ENCODE results near the gene ABHD17B.
"Not testable (repeated sequence)": the region's sequence is repeated elsewhere in the genome, so short reads cannot be mapped to it uniquely, and the experiment has no call there.

ABHD17B gene

GRCh38 chr9:71908825-71909224 is 2.2 kb downstream of the ABHD17B start:
- DNase-seq (ENCODE audit: low read depth in 2 of 2): no peak
- TF ChIP-seq CTCF (IDR thresholded peaks at IDR 0.05; ENCODE audit: low read depth, low read length): no peak
- H3K4me3 ChIP-seq (replicated peaks in 1 of 2; ENCODE audit: low read depth in 2 of 2, low read length in 2 of 2): peak overlapping the region in 1 of 2 donors; percentile 72

- no peak overlapping the region for H3K4me3 ChIP-seq (replicated peaks in 1 of 2; ENCODE audit: low read depth in 2 of 2, low read length in 2 of 2)
- TF ChIP-seq CTCF (IDR thresholded peaks at IDR 0.05; ENCODE audit: low read depth, low read length): no peak
- no peak for DNase-seq (ENCODE audit: low read depth in 2 of 2)
Measured at GRCh38 chr9:71904076-71904475, 6.9 kb downstream of the ABHD17B start.

GRCh38 chr9:71901695-71902597 is 9.0 kb downstream of the ABHD17B start:
- TF ChIP-seq CTCF (IDR thresholded peaks at IDR 0.05; ENCODE audit: low read depth, low read length): no peak
- DNase-seq (ENCODE audit: low read depth in 2 of 2): no peak
- H3K4me3 ChIP-seq (replicated peaks in 1 of 2; ENCODE audit: low read depth in 2 of 2, low read length in 2 of 2): no peak overlapping the region

GRCh38 chr9:71898756-71899155 is 12.2 kb downstream of the ABHD17B start:
- not testable (repeated sequence) for H3K4me3 ChIP-seq (replicated peaks in 1 of 2; ENCODE audit: low read depth in 2 of 2, low read length in 2 of 2)

GRCh38 chr9:71897577-71897976 is 13.4 kb downstream of the ABHD17B start:
- peak in 1 of 2 donors; percentile 8 for DNase-seq (ENCODE audit: low read depth in 2 of 2)
- H3K4me3 ChIP-seq (replicated peaks in 1 of 2; ENCODE audit: low read depth in 2 of 2, low read length in 2 of 2): no peak overlapping the region

More at GRCh38 chr9:71898756-71899155, 12.2 kb downstream of the ABHD17B start:
- not testable (repeated sequence) for DNase-seq (ENCODE audit: low read depth in 2 of 2)

GRCh38 chr9:71896761-71897160 is 14.2 kb downstream of the ABHD17B start:
- TF ChIP-seq CTCF (IDR thresholded peaks at IDR 0.05; ENCODE audit: low read depth, low read length): no peak
- no peak overlapping the region for H3K4me3 ChIP-seq (replicated peaks in 1 of 2; ENCODE audit: low read depth in 2 of 2, low read length in 2 of 2)
- DNase-seq (ENCODE audit: low read depth in 2 of 2): no peak

More at GRCh38 chr9:71897577-71897976, 13.4 kb downstream of the ABHD17B start:
- no peak for TF ChIP-seq CTCF (IDR thresholded peaks at IDR 0.05; ENCODE audit: low read depth, low read length)

- H3K4me3 ChIP-seq (replicated peaks in 1 of 2; ENCODE audit: low read depth in 2 of 2, low read length in 2 of 2): no peak overlapping the region
- no peak for DNase-seq (ENCODE audit: low read depth in 2 of 2)
- TF ChIP-seq CTCF (IDR thresholded peaks at IDR 0.05; ENCODE audit: low read depth, low read length): no peak
Measured at GRCh38 chr9:71895955-71896354, 15.0 kb downstream of the ABHD17B start.
